Erythroblast (primary cell): ENCODE results near the gene MAPK12.

Experiments
- GATA1 ChIP-seq: IDR thresholded peaks from 2 replicates; pipeline ENCODE4 v1.6.1; 2011; ENCODE audit warnings: low read depth, mild to moderate bottlenecking, control low read depth, low read length, moderate library complexity
- POLR2A ChIP-seq: IDR thresholded peaks from 2 replicates; pipeline ENCODE4 v1.6.1; 2011; ENCODE audit warnings: mild to moderate bottlenecking, low read length

DNA sequence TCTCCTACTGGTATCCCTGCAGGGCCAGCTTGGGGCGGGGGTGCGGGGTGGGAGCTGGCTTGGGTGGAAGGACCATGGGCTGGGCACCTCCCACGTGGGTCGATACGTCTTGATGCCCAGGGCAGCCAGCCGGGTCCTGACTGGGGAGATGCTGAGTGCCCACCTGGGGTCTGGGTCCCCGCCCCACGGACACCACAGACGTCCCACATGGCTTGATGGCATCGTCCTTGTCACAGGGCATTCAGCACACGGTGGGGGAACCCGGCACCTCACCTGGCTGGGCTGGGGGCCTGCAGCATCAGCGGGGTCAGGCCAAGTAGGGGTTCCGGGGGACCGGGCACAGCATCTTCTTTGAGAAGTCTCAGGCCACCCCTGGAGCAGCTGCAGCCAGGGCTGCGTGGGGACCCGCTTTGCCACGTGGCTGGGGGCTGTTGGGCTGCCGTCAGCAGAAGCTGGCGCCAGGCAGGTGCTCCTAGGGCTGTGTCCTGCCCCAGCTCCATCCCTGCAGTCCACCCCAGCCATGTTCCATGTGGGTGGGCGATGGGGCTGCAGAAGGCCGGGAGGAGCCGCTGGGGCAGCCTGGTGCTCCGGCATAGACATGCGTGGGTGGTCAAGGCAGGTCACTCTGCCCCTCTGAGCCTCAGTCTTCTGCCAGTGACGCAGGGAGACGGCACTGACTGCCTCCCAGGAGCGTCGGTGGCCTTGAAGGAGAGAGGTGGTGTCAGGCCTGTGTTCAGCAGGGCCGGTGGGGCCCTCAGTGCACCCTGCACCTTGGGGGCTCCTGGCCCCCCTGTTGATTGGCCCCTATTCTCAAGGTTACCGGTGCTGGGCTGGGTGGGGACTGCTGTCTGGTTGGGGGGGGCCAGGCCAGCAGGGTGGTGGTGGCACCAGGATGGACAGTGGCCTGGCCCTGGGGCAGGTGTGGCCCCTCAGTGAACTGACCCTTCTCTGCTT lies 52.3 kb downstream of the MAPK12 start:
- TF ChIP-seq POLR2A (peak; percentile 15), GATA1 (no peak)
